K562 (cell line): Measurements from ENCODE around the gene NDUFV3. TPM values are rescaled to one million over a fixed set of nuclear protein-coding genes. Genes with fewer than 3 reads are reported as not detected.

ENCODE experiments used
- BMI1 ChIP-seq: fragments of 150-350 bp; IDR thresholded peaks from 2 replicates; pipeline ENCODE4 v1.6.1; 2014; ENCODE audit warnings: low read length
- CEBPB ChIP-seq: fragments of 450-650 bp; IDR thresholded peaks from 2 replicates; pipeline ENCODE4 v1.6.1; 2016; ENCODE audit warnings: missing genetic modification characterization, missing compliant biosample characterization
- ELK3 ChIP-seq: fragments of 450-650 bp; formaldehyde crosslinking; IDR thresholded peaks from 2 replicates; pipeline ENCODE4 v1.4.0; 2020; ENCODE audit warnings: mild to moderate bottlenecking
- FOXK2 ChIP-seq, 2 experiments: fragments of 450-650 bp; IDR thresholded peaks in 1 of 2; conservative IDR thresholded peaks in 1 of 2; 2 replicates each; pipeline ENCODE4 v1.6.1; 2016; ENCODE audit warnings: low read depth in 2 of 2, mild to moderate bottlenecking in 1 of 2
- PHB2 ChIP-seq: fragments of 450-650 bp; IDR thresholded peaks from 2 replicates; pipeline ENCODE4 v1.6.1; 2017; ENCODE audit warnings: low read depth
- RAD21 ChIP-seq, 2 experiments: fragments of 250-450 bp in 1 of 2; fragments of 450-650 bp in 1 of 2; sonication (Bioruptor Pico) in 1 of 2; formaldehyde crosslinking in 1 of 2; IDR thresholded peaks in 1 of 2; conservative IDR thresholded peaks in 1 of 2; 2 replicates each; pipeline versions ENCODE4 v1.4.0 to v1.8.0; 2020 to 2022; ENCODE audit warnings: mild to moderate bottlenecking in 2 of 2, moderate library complexity in 1 of 2
- RB1 ChIP-seq: fragments of 450-650 bp; IDR thresholded peaks from 2 replicates; pipeline ENCODE4 v1.6.1; 2017; ENCODE audit warnings: low read depth, mild to moderate bottlenecking
- SAFB2 ChIP-seq: fragments of 200-400 bp; formaldehyde crosslinking; IDR thresholded peaks from 2 replicates; pipeline ENCODE4 v1.6.1; 2018; ENCODE audit warnings: borderline replicate concordance, low read length, low read depth, moderate library complexity; ENCODE audit not compliant: severe bottlenecking
- SETDB1 ChIP-seq: IDR thresholded peaks from one replicate; pipeline ENCODE4 v1.6.1; 2012; ENCODE audit warnings: low read length, control low read depth, inconsistent platforms
- STAT5B ChIP-seq: fragments of 250-450 bp; sonication (Bioruptor Pico); IDR thresholded peaks from 2 replicates; pipeline ENCODE4 v1.8.0; 2021; ENCODE audit warnings: mild to moderate bottlenecking, inconsistent platforms
- TCF7L2 ChIP-seq: fragments of 150-350 bp; IDR thresholded peaks from 2 replicates; pipeline ENCODE4 v1.6.1; 2016; ENCODE audit warnings: low read depth, mild to moderate bottlenecking, low read length, moderate library complexity
- ZNF707 ChIP-seq: fragments of 250-450 bp; sonication (Bioruptor Pico); conservative IDR thresholded peaks from 2 replicates; pipeline ENCODE4 v1.8.0; 2022; ENCODE audit warnings: inconsistent platforms, mild to moderate bottlenecking, moderate library complexity
- polyA plus RNA-seq, 8 experiments: library from polyadenylated mRNA; depleted of rRNA in 4 of 8; stranded (reverse) in 5 of 8; unstranded in 3 of 8; fragments of >200 nt; fragmentation: Nextera tagmentation in 2 of 8; fragmentation: Illumina TruSeq in 1 of 8; extraction: Ambion mirVana in 2 of 8; extraction: Trizol in 1 of 8; gene quantifications; 2 replicates each; pipeline versions ENCODE4 v1.2.1 to v1.2.3, GENCODE V29; 2011 to 2014; ENCODE audit warnings: inconsistent platforms in 1 of 8, missing spikeins in 1 of 8
- total RNA-seq, 7 experiments: library from RNA; depleted of rRNA in 6 of 7; stranded (reverse); fragments of >200 nt in 6 of 7; fragmentation: Illumina TruSeq in 2 of 7; extraction: Trizol in 2 of 7; gene quantifications; 2 replicates each; pipeline versions ENCODE4 v1.2.1 to v1.2.3, GENCODE V29; 2011 to 2021; ENCODE audit warnings: low replicate concordance in 1 of 7
- TF ChIP-seq, protein P1 (sequence below): fragments of 450-650 bp; IDR thresholded peaks from 2 replicates; pipeline ENCODE4 v1.6.1; 2016; ENCODE audit warnings: low read depth
- TF ChIP-seq, protein P2 (sequence below): IDR thresholded peaks from 3 replicates; pipeline ENCODE4 v1.6.1; 2011; ENCODE audit warnings: borderline replicate concordance, mild to moderate bottlenecking, moderate library complexity; ENCODE audit not compliant: insufficient read length; ENCODE audit errors: extremely low read depth
- TF ChIP-seq, protein P3 (sequence below), 2 experiments: fragments of 450-650 bp; IDR thresholded peaks; 2 replicates each; pipeline ENCODE4 v1.6.1; 2016

NDUFV3 gene
- total and polyA plus RNA-seq, 9 of the 15 experiments (the other 6 are each of a cell fraction or from before 2014, with no cell fraction given): 19.1 to 87.8 (median 74.3) TPM

DNA sequence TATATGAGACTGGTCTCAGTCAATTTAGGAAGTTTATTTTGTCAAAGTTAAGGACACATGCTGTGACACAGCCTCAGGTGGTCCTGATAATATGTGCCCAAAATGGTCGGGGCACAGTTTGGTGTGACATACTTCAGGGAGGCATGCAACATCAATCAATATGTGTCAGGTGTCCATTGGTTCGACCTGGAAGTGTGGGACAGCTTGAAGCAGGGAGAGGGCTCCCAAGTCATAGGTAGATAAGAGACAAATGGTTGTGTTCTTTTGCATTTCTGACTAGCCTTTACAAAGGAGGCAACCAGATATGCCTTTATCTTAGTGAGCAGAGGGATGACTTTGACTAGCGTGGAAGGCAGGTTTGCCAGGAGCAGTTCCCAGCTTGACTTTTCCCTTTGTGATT is 36.9 kb downstream of the NDUFV3 start (continued):
- TF ChIP-seq, protein P1, sequence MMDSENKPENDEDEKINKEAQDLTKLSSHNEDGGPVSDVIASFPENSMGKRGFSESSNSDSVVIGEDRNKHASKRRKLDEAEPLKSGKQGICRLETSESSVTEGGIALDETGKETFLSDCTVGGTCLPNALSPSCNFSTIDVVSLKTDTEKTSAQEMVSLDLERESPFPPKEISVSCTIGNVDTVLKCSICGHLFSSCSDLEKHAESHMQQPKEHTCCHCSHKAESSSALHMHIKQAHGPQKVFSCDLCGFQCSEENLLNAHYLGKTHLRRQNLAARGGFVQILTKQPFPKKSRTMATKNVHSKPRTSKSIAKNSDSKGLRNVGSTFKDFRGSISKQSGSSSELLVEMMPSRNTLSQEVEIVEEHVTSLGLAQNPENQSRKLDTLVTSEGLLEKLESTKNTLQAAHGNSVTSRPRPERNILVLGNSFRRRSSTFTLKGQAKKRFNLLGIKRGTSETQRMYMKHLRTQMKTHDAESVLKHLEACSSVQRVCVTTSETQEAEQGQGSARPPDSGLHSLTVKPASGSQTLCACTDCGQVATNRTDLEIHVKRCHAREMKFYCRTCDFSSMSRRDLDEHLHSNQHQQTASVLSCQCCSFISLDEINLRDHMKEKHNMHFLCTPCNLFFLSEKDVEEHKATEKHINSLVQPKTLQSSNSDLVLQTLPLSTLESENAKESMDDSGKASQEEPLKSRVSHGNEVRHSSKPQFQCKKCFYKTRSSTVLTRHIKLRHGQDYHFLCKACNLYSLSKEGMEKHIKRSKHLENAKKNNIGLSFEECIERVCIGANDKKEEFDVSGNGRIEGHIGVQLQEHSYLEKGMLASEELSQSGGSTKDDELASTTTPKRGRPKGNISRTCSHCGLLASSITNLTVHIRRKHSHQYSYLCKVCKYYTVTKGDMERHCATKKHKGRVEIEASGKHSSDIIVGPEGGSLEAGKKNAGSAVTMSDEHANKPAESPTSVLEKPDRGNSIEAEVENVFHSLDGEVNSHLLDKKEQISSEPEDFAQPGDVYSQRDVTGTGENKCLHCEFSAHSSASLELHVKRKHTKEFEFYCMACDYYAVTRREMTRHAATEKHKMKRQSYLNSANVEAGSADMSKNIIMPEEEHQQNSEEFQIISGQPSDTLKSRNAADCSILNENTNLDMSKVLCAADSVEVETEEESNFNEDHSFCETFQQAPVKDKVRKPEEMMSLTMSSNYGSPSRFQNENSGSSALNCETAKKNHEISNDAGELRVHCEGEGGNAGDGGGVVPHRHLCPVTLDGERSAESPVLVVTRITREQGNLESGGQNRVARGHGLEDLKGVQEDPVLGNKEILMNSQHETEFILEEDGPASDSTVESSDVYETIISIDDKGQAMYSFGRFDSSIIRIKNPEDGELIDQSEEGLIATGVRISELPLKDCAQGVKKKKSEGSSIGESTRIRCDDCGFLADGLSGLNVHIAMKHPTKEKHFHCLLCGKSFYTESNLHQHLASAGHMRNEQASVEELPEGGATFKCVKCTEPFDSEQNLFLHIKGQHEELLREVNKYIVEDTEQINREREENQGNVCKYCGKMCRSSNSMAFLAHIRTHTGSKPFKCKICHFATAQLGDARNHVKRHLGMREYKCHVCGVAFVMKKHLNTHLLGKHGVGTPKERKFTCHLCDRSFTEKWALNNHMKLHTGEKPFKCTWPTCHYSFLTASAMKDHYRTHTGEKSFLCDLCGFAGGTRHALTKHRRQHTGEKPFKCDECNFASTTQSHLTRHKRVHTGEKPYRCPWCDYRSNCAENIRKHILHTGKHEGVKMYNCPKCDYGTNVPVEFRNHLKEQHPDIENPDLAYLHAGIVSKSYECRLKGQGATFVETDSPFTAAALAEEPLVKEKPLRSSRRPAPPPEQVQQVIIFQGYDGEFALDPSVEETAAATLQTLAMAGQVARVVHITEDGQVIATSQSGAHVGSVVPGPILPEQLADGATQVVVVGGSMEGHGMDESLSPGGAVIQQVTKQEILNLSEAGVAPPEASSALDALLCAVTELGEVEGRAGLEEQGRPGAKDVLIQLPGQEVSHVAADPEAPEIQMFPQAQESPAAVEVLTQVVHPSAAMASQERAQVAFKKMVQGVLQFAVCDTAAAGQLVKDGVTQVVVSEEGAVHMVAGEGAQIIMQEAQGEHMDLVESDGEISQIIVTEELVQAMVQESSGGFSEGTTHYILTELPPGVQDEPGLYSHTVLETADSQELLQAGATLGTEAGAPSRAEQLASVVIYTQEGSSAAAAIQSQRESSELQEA: no peak
- no peak for TF ChIP-seq SAFB2
- no peak for TF ChIP-seq CEBPB (tag)
- no peak for TF ChIP-seq SETDB1
- no peak for TF ChIP-seq ELK3 (CRISPR knock-in tag)
- no peak for TF ChIP-seq BMI1
- no peak for TF ChIP-seq TCF7L2
- TF ChIP-seq, protein P2, sequence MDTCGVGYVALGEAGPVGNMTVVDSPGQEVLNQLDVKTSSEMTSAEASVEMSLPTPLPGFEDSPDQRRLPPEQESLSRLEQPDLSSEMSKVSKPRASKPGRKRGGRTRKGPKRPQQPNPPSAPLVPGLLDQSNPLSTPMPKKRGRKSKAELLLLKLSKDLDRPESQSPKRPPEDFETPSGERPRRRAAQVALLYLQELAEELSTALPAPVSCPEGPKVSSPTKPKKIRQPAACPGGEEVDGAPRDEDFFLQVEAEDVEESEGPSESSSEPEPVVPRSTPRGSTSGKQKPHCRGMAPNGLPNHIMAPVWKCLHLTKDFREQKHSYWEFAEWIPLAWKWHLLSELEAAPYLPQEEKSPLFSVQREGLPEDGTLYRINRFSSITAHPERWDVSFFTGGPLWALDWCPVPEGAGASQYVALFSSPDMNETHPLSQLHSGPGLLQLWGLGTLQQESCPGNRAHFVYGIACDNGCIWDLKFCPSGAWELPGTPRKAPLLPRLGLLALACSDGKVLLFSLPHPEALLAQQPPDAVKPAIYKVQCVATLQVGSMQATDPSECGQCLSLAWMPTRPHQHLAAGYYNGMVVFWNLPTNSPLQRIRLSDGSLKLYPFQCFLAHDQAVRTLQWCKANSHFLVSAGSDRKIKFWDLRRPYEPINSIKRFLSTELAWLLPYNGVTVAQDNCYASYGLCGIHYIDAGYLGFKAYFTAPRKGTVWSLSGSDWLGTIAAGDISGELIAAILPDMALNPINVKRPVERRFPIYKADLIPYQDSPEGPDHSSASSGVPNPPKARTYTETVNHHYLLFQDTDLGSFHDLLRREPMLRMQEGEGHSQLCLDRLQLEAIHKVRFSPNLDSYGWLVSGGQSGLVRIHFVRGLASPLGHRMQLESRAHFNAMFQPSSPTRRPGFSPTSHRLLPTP: no peak
- no peak for TF ChIP-seq ZNF707 (CRISPR knock-in tag)
- no peak for TF ChIP-seq PHB2
- no peak for TF ChIP-seq RB1
- TF ChIP-seq RAD21 (CRISPR knock-in tag; conservative IDR thresholded peaks at IDR 0.05 in 1 of 2, IDR thresholded peaks at IDR 0.05 in 1 of 2): peak in 1 of 2 experiments; percentile 36; a peak in 2 of 4 replicates
- TF ChIP-seq, protein P3, sequence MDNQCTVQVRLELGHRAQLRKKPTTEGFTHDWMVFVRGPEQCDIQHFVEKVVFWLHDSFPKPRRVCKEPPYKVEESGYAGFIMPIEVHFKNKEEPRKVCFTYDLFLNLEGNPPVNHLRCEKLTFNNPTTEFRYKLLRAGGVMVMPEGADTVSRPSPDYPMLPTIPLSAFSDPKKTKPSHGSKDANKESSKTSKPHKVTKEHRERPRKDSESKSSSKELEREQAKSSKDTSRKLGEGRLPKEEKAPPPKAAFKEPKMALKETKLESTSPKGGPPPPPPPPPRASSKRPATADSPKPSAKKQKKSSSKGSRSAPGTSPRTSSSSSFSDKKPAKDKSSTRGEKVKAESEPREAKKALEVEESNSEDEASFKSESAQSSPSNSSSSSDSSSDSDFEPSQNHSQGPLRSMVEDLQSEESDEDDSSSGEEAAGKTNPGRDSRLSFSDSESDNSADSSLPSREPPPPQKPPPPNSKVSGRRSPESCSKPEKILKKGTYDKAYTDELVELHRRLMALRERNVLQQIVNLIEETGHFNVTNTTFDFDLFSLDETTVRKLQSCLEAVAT (IDR thresholded peaks at IDR 0.05): 0 out of 4 replicates have a peak, but pooled peaks of 1 of the 2 experiments have one; percentile 9
- TF ChIP-seq STAT5B: no peak
- TF ChIP-seq FOXK2 (conservative IDR thresholded peaks at IDR 0.05 in 1 of 2, IDR thresholded peaks at IDR 0.05 in 1 of 2; ENCODE audit: low read depth in 2 of 2): 0 out of 4 replicates have a peak, but pooled peaks of 1 of the 2 experiments have one; percentile 36
